NCI-H524 treated with DMSO at 0.1 percent for 48 hours (cell line): Measurements from ENCODE around the gene IFT57.
A peak's percentile ranks its signal among the peaks of the same experiment; 100 is the strongest.
"Not testable (repeated sequence)": the region's sequence is repeated elsewhere in the genome, so short reads cannot be mapped to it uniquely, and the experiment has no call there.

Source experiments
- DNase-seq: peaks from one replicate; lab custom pipeline; 2025; lab: John Stamatoyannopoulos, UW

Gene IFT57

DNA sequence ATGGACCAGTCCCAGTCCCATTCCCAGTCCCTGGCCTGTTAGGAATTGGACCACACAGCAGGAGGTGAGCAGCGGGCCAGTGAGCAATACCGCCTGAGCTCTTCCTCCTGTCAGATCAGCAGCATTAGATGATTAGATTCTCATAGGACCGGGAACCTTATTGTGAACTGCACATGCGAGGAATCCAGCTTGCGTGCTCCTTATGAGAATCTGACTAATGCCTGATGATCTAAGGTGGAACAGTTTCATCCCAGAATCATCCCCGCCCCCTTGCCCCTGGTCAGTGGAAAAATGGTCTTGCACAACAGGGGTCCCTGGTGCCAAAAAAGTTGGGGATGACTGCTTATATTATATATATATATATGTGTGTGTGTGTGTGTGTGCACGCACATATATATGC lies 63.1 kb downstream of the IFT57 start:
- no peak for DNase-seq

DNA sequence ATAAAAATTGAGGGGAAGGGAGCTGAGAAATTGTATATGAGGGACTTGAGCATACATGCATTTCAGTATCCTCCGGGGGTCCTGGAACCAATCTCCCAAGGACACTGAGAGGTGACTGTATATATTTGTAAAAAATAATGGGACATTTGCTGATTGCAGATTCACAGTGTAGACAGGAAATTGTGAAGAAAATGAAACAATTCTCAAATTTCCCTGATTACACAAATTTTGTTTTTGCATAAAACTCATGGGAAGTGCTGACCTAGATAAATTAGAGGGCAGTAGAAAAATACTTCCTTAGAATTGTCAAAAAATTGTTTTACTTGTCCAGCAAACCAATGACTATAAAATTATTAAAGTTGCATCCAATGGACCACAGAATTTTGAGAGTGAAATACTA lies 64.0 kb downstream of the IFT57 start:
- DNase-seq, result no peak

DNA sequence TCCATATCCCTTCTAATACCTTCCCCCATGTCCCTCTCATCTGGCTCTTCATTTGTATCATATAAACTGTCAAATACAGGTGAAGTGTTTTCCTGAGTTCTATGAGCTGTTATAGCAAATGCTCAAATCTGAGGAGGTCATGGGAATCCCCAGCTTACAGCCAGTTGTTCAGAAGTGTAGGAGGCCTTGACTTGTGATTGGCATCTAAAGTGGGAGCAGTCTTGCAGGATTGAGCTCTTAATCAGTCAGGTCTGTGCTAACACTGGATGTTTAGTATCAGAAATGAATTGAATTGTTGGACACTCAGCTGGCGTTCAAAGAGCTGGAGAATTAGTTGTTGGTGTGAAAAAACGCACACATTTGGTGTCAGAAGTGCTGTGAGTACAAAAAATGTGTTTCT lies 65.0 kb downstream of the IFT57 start:
- peak; percentile 92 for DNase-seq

DNA sequence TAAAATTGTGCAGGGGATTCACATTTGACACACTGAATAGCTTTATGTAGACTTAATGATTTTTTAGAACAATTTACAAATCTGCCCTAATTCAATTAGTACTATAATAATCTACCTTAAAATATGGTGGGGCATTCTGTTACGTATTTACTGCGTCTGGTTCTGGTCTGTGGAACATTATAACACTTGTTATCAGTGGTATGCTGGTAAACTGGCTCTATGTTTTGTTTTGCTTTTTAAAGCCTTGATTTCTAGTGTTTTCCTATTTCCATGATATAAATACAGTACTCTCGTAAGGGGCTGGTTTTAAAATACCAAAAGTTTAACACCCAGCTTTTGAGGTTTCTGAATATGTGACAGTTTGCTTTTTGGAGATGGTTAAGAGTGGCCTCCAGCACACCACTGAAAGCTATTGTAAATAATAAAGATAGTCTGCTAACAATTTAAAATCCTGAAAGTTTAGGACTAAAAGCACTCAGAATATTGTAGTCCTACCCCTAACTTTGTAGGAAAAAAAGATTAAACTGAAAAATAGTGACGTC lies 65.8 kb downstream of the IFT57 start:
- DNase-seq, result no peak

DNA sequence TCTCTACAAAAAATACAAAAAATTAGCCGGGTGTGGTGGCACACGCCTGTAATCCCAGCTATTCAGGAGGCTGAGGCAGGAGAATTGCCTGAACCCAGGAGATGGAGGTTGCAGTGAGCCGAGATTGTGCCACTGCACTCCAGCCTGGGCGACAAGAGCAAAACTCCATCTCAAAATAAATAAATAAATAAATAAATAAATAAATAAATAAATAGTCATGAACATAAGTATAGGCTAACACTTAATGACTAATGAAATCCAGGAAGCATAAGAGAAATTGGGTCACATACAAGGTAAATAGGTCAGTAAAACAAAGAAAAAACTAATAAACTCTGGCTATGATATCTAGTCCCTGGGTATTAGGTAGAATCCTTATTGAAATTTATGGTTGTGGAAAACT lies 66.6 kb downstream of the IFT57 start:
- not testable (repeated sequence) for DNase-seq

DNA sequence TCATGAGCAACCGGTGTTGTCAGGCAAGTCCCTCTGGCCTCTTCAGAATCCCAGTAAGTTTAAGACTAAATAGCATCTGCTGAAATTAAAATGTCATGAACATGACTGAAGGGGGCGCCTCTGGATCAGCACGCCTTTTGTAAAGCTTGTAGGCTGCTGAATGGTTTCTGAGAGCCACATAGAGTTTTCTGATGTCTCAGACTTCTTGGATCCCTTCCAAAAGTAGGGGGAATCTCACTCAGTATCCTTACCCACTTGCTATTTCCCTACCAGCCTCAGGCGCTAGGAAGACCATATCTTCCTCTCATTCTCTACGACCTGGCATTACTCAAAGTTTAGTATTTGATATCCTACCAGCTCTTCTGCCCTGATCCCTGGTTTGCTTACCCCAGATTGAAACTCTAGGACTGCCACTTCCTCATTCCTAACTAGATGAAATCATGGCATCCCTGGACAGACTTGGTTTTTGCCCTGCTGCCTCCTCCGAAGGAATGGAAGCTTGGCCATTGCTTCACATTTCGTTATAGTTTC lies 68.7 kb downstream of the IFT57 start:
- peak; percentile 43 for DNase-seq

DNA sequence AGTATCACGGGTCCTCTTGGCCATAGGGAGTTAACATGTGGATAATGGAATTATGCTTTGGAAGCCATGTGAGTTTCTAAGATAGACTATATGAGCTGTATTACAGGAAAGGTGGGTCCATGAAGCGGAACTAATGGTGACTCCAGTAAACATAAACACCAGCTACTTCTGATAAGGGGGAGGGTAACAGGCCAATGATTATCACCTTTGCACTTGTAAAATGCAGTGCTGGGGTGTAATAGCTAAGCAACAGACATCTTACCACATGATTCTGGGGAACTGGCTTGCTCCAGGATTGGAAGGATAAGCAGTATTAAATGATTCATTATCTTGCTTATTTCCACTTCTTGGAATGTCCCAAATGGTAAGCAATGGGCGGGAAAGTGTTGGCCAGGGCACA lies 70.0 kb downstream of the IFT57 start:
- DNase-seq, result no peak

DNA sequence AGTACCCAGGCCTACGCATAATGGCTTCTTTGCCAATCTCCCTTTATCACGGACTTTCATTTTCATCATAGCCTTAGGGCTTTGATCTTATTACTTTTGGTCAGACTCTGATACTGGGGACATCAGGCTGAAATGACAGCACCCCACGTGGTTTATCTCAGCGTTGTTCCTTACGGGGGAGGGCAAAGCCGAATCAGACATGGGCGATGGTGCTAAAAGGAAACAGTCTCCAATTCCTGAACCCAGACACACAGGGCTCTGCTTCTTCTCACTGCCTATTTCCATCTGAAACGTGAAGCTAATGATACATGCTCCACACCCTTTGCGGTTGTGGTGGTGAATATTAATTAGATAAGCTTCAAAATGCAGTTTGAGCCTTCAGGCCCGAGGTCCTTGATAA lies 72.0 kb downstream of the IFT57 start:
- no peak for DNase-seq

DNA sequence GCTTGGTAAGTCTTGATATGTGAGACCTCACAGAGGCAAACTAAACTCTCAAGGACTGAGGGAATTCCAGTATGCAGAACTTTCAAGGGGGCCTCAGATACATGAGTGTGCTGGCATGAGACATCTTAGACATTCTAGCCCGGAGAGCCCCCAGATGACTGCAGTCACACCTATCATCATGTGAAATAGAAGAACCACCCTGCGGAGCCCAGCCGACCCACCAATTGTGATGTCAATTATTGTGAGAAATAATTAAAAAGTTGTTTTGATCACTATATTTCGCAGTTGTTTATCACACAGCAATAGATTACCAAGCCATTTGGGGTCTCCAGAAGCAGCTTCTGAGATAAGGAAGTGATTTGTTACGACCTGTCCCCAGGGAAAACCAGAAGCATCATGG lies 76.1 kb downstream of the IFT57 start:
- DNase-seq, result no peak

DNA sequence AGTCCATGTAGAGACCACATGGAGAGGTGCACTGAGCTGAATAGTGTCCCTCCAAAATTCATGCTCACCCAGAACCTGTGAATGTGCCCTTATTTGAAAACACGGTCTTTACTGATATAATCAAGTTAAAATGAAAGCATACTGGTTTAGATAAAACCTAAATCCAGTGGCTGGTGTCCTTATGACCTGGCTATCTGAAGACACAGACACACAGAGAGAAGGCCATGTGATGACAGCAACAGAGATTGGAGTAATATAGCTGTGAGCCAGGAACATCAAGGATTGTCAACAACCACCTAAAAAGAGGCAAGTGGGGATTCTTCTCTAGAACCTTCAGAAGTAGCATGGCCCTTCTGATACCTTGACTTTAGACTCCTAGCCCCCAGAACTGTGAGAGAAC lies 76.6 kb downstream of the IFT57 start:
- DNase-seq, result no peak

DNA sequence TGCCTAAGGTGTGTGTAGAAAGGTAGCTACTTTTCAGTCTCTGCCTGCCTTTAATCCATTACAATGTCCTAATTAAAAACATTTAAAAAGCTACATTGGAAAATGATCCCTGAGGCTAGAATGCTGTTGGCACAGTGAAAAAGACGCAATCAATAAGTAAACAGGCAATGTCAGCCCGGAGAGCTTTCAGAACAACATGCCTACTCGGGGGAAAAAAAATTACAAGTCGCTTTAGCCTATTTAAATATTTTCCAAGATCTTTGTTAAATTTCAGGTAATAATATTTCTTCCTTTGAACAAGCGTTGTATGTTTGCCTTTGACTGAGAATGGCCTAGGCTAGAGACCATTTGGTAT lies 84.8 kb downstream of the IFT57 start:
- DNase-seq, result no peak

DNA sequence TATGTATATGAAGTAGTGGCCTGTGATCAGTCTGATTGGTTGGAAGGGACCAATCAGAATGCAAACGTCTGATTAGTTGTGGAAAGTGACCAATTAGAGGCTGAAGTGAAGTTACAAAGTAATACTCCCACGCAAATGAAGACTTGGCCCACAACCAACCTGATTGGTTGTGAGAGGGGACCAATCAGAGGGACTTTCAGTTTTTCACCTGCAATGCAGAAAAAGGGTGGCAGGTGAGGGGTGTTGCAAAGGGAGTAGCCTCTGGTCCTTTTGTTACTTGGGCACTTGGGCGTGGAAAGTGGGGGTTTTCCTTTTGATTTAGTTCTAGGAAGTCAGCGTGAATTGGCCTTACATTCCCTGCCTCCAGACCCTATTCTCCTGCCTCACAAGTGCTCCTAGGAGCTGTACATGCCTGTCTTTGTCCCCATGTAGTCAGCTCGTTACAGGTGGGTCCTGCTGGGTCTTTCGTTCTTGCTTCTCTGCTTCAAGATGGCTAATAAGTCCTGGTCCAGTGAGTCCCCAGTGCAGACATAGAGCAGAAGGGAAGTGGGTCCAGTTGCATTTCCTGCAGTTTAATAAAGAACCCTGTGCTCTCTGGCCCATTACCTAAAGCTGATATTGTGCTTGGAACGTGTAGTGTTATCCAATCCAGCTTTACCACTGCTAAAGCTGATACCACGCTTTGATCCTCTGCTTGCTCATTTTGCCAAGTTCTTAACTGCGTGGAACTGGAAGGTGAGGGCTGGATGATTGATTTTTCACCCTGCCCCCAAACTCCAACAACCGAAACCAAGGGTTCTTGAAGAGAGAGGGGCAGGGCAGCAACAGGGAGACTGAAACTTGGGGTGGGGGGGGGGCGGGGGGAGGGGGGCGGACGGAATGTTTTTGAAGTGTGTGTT lies 85.4 kb downstream of the IFT57 start:
- DNase-seq, result no peak

DNA sequence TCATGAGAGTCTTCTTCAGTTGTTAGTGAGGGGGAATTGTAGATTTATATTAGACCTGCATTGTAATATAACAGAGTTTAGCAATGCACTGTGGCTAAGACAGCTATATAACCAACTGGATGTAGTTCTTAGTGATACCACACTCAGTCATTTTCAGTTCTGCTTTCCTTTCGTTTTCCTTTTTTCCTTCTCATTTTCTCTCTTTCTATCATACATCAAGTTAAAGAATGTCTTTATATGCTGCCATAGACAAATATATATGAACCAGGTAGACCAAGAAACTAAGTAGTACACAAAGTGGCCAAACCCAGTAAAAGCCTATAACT lies 87.7 kb downstream of the IFT57 start:
- DNase-seq, result no peak

DNA sequence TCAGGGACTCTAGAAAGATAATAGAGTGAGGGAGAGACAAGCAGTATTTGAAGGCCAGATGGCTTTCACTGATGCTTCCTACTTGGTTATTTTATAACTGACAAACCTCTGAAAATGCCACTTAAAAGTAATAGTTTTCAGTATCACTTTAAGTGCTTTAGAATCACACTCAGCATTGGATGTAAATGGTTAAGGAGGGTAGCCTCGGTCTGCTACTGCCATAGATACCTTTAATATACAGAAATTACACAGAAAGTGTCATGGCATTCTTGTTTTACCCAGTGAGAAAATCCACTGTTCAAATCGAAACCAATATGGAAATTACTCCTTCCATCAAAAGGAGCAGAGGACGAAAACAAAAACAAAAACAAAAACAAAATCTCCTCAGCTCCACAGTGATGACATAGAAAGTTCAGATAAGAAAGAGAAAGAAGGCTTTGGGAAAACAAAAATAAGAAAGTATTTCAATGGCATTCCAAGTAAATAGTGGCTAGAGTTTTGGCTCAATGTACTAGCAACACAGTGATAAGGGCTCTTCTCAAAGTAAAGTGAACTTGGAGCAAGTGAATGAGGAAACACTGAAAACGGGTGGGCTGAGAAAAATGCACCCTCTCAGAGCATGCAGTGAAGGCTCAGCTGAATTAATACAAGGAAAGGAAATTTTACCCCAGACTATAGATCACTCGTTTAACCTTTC lies 88.2 kb downstream of the IFT57 start:
- no peak for DNase-seq

DNA sequence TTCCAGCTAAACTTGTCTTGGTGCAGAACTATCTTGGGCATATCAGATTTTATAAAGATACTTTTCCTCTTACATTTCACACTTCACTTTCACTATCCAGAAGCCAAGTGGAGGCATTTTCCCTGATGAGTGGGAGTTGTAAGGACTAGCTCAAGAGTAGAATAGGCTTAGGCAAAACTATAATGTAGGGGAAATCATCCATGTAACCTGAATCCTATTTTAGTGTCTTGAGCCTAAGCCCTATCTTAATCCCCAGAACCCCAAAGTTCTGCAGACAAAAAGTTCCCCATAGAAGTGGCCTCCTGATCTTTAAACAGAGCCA lies 89.2 kb downstream of the IFT57 start:
- DNase-seq, result no peak

DNA sequence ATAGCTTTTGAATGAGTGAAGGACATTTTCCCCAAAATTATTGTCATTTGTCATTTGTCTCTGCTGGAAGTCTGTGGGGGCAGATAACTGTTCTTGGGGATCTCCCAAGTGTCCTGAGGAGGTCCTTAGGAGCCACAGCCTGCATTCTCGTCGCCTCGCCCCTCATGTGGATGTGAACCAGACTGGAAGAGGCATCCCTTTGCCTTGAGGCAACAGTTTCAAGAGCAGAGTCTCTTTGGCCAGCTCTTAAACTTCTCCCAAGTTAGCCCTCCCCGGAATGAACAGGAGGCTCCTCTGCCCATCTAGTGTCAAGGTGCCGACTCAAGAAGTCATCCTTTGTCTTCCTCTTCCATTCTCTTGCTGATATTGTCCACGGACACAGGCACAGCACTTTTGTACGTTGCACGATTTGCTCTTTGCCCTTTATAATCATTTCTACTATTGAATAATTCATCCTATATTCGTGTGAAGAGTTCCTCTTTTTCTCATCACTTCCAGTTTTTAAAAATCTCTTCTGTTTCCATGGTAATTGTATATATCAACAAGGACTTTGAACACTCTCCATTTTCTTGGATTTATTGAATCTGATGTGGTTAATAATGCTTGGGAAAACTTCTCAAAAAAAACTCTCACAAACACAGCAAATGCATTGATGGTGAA lies 90.6 kb downstream of the IFT57 start:
- no peak for DNase-seq

DNA sequence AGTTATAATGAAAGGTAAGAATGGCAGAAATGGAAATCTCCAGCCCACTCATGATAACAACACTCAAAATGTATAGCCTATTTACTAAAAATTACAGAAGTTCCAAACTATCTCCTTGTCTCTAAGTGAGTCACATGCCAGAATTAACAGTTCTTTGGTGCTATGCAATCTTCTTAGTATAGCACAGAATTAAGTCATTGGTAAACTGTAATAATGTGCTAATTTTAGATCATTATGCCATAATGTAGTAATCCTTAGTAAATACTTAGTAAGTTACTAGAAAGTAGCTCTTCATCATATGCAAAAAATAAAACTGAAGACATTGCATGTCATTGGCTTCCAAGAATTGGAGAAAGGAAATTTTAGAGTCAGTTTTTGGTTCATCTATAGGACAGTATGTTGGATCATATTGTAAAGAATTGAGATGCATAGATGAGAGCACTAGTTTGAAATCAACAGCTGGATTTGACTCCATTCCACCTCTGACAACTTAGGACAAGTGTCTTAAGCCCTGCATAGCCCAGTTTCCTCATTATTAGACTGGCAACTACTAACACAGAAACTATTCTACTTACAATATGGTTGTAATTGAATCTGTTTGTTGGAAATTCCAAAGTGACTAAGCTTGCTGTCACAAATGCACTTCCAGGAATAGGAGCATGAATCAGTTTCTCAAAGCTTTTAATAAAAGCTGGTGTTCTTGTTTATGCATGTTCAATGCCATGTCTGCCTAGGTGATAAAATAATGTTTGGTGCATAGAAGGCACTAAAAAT lies 91.3 kb downstream of the IFT57 start:
- DNase-seq, result no peak

DNA sequence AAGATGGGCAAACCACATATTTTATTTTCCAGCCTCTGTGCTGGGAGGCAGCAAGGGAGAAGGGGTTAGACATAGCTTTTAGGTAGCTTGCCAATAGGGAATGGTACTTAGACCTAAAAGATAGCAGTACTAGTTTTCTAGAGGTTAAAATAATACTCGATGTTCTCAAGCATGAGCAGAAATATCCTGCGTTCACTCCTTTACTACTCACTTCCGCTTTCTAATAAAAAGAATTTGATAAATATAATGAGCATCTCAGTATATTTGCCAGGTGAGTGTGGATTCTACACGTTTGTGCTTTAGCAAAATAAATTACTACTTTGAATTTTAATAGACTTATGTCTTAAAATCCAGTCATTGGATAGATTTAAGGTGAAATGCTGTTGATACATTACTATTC lies 92.0 kb downstream of the IFT57 start:
- no peak for DNase-seq

DNA sequence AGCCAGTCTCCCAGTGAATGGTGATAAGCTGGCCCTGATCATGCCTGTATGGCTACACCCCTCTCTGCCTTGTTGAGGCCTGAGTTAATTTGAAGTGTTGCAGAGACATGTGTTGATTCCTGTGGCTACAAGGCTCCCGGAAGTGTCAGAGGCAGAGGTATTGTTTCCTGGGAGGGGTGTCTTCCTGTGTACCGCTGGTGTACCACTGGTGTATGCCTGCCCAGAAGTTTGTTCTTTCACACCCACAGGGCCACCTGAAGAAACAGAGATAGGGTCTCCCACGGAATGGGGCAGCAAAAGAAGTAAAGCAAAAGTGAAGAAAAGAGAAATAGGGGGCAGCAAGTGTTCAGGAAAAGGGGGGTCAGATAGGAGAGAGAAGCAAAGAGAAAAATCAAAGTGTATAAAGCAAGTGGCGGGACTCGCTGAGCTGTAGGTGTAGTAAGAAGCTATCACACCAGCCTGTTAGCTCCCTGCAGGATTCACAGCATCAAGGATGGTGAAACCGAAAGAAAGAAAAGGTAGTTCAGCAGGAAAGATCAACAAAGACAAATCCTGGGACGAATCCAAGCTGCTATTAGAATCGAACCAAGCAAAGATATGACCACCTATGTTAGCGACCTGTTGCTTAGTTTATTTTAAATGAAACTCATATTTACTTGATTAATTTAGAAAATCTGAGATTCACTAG lies 94.8 kb downstream of the IFT57 start:
- no peak for DNase-seq

DNA sequence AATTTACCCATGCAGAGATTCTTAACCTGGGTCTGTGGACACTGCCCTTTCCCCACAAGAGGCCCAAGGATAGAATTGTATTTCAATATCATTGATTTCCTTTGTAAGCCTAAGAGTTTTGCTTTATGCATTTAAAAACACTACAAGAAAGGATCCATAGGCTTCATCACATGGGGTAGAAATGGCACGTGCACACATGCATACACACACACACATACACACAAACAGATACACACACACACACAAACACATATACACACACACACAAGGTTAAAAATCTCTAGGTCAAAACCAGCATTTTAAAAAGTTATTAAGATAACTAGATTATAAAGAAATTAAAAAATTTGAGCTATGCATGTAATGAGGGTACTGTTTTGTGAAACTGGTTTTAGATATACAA lies 95.9 kb downstream of the IFT57 start:
- DNase-seq, result no peak

DNA sequence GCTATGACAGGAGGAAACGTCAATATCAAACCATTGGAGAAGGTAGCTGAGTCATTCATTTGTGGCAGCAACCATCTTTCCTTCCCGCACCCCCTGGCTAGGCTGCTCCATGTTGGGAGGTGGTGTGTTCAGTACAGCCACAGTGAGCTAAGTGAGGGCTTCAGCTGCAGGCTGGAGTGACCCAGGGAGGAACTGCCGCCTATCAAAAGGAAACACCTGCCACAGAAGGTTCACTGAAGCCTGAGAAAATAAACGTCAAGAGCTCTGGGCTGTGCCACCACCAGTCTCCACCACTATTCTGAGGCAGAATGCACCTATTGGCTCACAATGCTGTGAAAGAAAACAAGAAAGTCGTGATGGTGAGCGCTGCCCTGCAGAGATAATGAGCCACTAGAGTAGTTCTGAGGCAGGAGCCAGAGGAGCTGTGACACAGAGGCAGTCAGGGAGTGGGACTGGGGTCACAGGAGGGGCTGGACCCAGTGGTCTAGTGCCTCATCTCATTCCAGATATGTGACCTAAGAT lies 96.6 kb downstream of the IFT57 start:
- DNase-seq, result no peak
